Retinal pigment epithelial cell (primary cell): ENCODE data around the gene PREX1.

Experiments used
- DNase-seq: peaks from one replicate; pipeline ENCODE4 v3.0.0-alpha.2; 2010; ENCODE audit warnings: low read depth
- H3K4me3 ChIP-seq: 2 replicates; pipeline ENCODE4 v1.5.1; 2011; ENCODE audit warnings: mild to moderate bottlenecking, low read length, control low read depth, moderate library complexity
- TF ChIP-seq, protein P1 (sequence below): conservative IDR thresholded peaks from 2 replicates; pipeline ENCODE4 v1.5.1; 2011; ENCODE audit warnings: low read depth, low read length, control low read depth, inconsistent platforms

The PREX1 gene

GRCh38 chr20:48717680-48718223 is 110.0 kb downstream of the PREX1 start:
- H3K4me3 ChIP-seq = no peak overlapping the region
- DNase-seq = no peak
- TF ChIP-seq, protein P1, sequence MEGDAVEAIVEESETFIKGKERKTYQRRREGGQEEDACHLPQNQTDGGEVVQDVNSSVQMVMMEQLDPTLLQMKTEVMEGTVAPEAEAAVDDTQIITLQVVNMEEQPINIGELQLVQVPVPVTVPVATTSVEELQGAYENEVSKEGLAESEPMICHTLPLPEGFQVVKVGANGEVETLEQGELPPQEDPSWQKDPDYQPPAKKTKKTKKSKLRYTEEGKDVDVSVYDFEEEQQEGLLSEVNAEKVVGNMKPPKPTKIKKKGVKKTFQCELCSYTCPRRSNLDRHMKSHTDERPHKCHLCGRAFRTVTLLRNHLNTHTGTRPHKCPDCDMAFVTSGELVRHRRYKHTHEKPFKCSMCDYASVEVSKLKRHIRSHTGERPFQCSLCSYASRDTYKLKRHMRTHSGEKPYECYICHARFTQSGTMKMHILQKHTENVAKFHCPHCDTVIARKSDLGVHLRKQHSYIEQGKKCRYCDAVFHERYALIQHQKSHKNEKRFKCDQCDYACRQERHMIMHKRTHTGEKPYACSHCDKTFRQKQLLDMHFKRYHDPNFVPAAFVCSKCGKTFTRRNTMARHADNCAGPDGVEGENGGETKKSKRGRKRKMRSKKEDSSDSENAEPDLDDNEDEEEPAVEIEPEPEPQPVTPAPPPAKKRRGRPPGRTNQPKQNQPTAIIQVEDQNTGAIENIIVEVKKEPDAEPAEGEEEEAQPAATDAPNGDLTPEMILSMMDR = no peak

DNA sequence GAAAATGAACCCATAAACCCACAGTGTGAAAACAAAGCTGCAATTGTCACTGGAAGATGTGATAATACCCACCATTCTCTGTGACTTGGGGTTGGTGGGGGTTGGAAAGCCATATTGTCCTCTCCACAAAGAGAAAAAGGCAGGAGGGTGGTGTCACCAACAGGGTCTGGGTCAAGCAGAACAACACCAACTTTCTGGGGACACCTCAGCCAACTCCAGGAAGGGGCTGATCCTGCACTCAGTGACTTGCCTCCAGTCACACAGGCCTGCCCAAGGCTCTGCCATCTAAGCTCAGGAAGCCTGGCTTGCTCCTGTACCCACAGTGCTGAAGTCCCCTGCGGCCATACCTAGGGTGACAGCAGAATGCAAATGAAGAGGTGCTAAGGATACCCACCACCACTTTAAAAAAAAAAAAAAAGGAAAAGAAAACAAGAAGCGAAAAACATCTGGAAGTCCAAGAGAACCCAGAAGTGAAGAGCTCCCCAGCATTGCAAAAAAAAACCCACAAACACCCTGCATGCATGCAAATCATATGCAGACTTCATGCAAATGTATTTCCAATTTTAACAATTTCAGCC is 110.6 kb downstream of the PREX1 start:
- H3K4me3 ChIP-seq = no peak overlapping the region

GRCh38 chr20:48716541-48716940 is 111.3 kb downstream of the PREX1 start:
- no peak overlapping the region for H3K4me3 ChIP-seq
- DNase-seq = no peak
- TF ChIP-seq, protein P1 = no peak

More for the DNA sequence above, 110.6 kb downstream of the PREX1 start:
- DNase-seq = no peak
- TF ChIP-seq, protein P1 = no peak

DNA sequence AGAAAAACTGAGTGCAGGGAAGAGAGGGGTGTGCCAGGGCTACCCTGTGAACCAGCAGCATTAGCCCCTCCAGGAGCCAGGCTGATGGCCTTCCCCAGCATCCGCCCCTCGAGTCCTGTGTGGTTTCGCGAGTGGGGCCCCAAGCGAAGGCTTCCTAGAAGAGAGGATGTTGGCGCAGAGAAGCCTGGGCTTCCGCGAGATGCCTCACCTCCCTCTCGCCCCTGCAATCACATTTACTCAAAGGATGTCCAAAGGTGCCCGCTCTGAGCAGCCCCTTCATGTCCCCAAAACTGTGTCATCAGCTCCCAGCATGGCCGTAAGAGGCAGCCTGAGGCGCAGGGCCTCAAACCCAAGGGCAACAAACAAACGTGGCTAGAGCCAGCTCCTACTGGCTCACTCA is 111.7 kb downstream of the PREX1 start:
- H3K4me3 ChIP-seq = no peak overlapping the region
- no peak for DNase-seq
- TF ChIP-seq, protein P1 = no peak

DNA sequence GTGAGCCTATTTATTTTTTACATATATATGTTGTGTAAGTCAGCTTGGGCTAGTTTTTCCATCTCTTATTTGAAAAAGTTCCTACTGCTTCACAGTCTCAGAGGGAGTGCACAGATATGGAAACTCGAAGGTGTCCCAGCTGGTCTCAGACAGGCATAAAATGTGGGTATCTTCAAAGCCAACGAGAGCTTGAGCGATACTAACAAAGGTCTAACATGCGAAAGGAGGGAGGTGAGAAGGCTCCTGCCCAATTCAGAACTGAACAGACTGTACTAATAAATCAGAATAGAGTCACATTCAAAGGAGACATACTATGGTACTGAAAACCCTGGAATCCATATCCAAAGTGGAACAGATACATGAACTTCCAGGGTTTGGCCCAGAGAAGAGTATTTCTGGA is 113.0 kb downstream of the PREX1 start:
- DNase-seq = no peak
- H3K4me3 ChIP-seq = no peak overlapping the region
- TF ChIP-seq, protein P1 = no peak

DNA sequence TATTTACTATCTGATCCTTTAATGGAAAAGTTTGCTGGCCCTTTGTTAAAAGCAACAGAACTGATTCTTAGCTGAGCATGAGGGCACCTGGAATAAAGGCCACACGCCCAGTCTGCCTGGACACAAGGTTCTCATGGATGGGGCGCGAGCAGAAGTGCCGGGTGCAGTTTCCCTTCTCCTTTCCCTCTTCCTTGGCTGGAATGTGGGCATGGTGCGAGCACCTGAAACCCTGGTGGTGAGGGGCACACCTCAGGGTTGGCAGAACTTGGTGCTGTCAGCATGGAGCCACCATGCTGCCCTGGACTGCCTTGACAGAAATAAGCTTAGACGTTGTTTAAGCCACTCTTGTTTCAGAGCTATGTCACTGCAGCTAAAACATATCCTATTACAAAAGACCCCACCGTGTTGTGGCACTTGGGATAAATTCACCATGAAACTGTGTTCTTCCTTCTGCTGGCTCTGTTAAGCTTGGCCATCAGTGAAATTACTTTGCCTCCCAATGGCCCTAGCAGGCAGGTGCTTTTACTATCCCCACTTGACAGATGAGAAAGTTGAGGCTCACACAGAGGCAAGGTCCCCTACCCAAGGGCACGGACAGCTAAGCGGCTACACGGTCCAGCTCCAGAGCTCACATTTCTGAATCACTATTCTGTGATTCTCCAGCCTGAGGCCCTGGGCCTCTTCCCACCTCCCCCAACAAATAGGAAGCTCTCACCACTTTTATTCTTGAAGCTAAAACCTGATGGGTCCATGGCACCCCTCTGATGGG is 115.9 kb downstream of the PREX1 start:
- TF ChIP-seq, protein P1 = no peak
- DNase-seq = no peak
- no peak overlapping the region for H3K4me3 ChIP-seq

- TF ChIP-seq, protein P1 = no peak
- H3K4me3 ChIP-seq = no peak overlapping the region
- no peak for DNase-seq
Observed at GRCh38 chr20:48711044-48711428, 116.8 kb downstream of the PREX1 start.
